Activated naive CD4-positive, alpha-beta T cell treated with anti-CD3 and anti-CD28 coated beads, Interleukin-2, amount 50 U/mL, for 72 hours (primary cell): ENCODE data around the gene ATAT1. TPM values are rescaled to one million over a fixed set of nuclear protein-coding genes. Genes with fewer than 3 reads are reported as not detected.
A peak's percentile ranks its signal among the peaks of the same experiment; 100 is the strongest.
"Not testable (repeated sequence)": the region's sequence is repeated elsewhere in the genome, so short reads cannot be mapped to it uniquely, and the experiment has no call there.

Experiments
- ATAC-seq, 2 donors: fragments of 150-1000 bp; cut with Tn5 transposase; 2 replicates each; pipeline ENCODE4 v1.10.0; 2021; ENCODE audit warnings: mild to moderate bottlenecking in 2 of 2, moderate library complexity in 2 of 2
- DNase-seq, 2 donors: peaks; one replicate each; pipeline ENCODE4 v3.0.0; 2021 to 2022; ENCODE audit warnings: low spot score in 2 of 2
- H3K27ac Mint-ChIP-seq, 2 donors: one replicate each; pipeline ENCODE4 v1.8.0; 2022; ENCODE audit warnings: mild to moderate bottlenecking in 2 of 2, mixed read lengths in 2 of 2
- H3K36me3 Mint-ChIP-seq, 2 donors: one replicate each; pipeline ENCODE4 v1.8.0; 2022; ENCODE audit warnings: mixed read lengths in 2 of 2
- H3K9me3 Mint-ChIP-seq, 2 donors: one replicate each; pipeline ENCODE4 v1.8.0; 2022; ENCODE audit warnings: mixed read lengths in 2 of 2
- total RNA-seq, 2 donors: library from RNA; stranded (reverse); gene quantifications; one replicate each; pipeline ENCODE4 v1.2.3, GENCODE V29; 2022

ATAT1 gene
- total RNA-seq, 2 donors from 2014 or later: 14.5 to 15.1 TPM

GRCh38 chr6:30625511-30625910 lies 1.2 kb upstream of the ATAT1 start:
- Mint-ChIP-seq H3K36me3 (peaks cover 14 to 15% of the 10 kb centered on the region in 2 donors), H3K9me3 (no peaks in the 10 kb centered on the region), H3K27ac (peak overlapping the region; percentile 88 to 94)
- DNase-seq (no peak), ATAC-seq (no peak)

GRCh38 chr6:30635834-30636233 lies 9.2 kb downstream of the ATAT1 start:
- Mint-ChIP-seq H3K36me3 (peaks cover 0 to 13% of the 10 kb centered on the region in 2 donors), H3K9me3 (no peaks in the 10 kb centered on the region), H3K27ac (no peak overlapping the region)
- no peak for ATAC-seq
- DNase-seq: no peak

GRCh38 chr6:30640481-30640880 lies 13.8 kb downstream of the ATAT1 start:
- H3K27ac Mint-ChIP-seq: no peak overlapping the region
- no peaks in the 10 kb centered on the region for H3K9me3 Mint-ChIP-seq
- H3K36me3 Mint-ChIP-seq: no peaks in the 10 kb centered on the region
- ATAC-seq (no peak), DNase-seq (no peak)

GRCh38 chr6:30641048-30641447 lies 14.4 kb downstream of the ATAT1 start:
- Mint-ChIP-seq H3K36me3 (no peaks in the 10 kb centered on the region), H3K27ac (peak overlapping the region in 1 of 2 donors; percentile 81), H3K9me3 (no peaks in the 10 kb centered on the region)
- ATAC-seq (no peak), DNase-seq (no peak)

- no peak for ATAC-seq
- DNase-seq: no peak
- no peaks in the 10 kb centered on the region for H3K36me3 Mint-ChIP-seq
- H3K27ac Mint-ChIP-seq: no peak overlapping the region
- H3K9me3 Mint-ChIP-seq: no peaks in the 10 kb centered on the region
Measured at GRCh38 chr6:30643656-30644055, 17.0 kb downstream of the ATAT1 start.

GRCh38 chr6:30644769-30645168 lies 18.1 kb downstream of the ATAT1 start:
- Mint-ChIP-seq H3K27ac (peak overlapping the region; percentile 36 to 88), H3K36me3 (no peaks in the 10 kb centered on the region), H3K9me3 (no peaks in the 10 kb centered on the region)
- DNase-seq (no peak), ATAC-seq (no peak)

- Mint-ChIP-seq H3K9me3 (no peaks in the 10 kb centered on the region), H3K27ac (peak overlapping the region; percentile 44 to 88), H3K36me3 (no peaks in the 10 kb centered on the region)
- DNase-seq (no peak), ATAC-seq (no peak)
Measured at GRCh38 chr6:30645989-30646388, 19.3 kb downstream of the ATAT1 start.

- Mint-ChIP-seq H3K9me3 (no peaks in the 10 kb centered on the region), H3K36me3 (no peaks in the 10 kb centered on the region), H3K27ac (peak within 1 kb of the TSS; percentile 88 to 91)
- ATAC-seq (peak; percentile 80 to 82), DNase-seq (peak; percentile 86 to 91)
Measured at GRCh38 chr6:30646450-30647241, 20.0 kb downstream of the ATAT1 start, which contains the start of gene C6orf136. TSS of gene C6orf136 (plus strand) at chr6:30647133. CDS start at chr6:30647232, 99 bp downstream.

GRCh38 chr6:30647242-30648116 lies 20.8 kb downstream of the ATAT1 start:
- H3K27ac Mint-ChIP-seq: peak overlapping the region; percentile 88 to 91
- ATAC-seq (peak; percentile 77 to 82), DNase-seq (peak; percentile 73 to 86)
- H3K9me3 Mint-ChIP-seq: no peaks in the 10 kb centered on the region
- H3K36me3 Mint-ChIP-seq: peaks cover 0 to 6% of the 10 kb centered on the region in 2 donors

GRCh38 chr6:30651143-30651542 lies 24.5 kb downstream of the ATAT1 start:
- ATAC-seq (no peak), DNase-seq (no peak)
- Mint-ChIP-seq H3K27ac (peak overlapping the region in 1 of 2 donors; percentile 41), H3K36me3 (peaks cover 0 to 11% of the 10 kb centered on the region in 2 donors), H3K9me3 (no peaks in the 10 kb centered on the region)

- ATAC-seq (no peak), DNase-seq (no peak)
- H3K27ac Mint-ChIP-seq: peak overlapping the region; percentile 11 to 23
- no peaks in the 10 kb centered on the region for H3K9me3 Mint-ChIP-seq
- H3K36me3 Mint-ChIP-seq: peaks cover 0 to 24% of the 10 kb centered on the region in 2 donors
Measured at GRCh38 chr6:30654798-30655742, 28.4 kb downstream of the ATAT1 start.

- ATAC-seq (no peak), DNase-seq (no peak)
- Mint-ChIP-seq H3K27ac (peak overlapping the region; percentile 11 to 23), H3K9me3 (no peaks in the 10 kb centered on the region), H3K36me3 (peaks cover 0 to 24% of the 10 kb centered on the region in 2 donors)
Measured at GRCh38 chr6:30655743-30656094, 29.0 kb downstream of the ATAT1 start.

- no peak for ATAC-seq
- no peaks in the 10 kb centered on the region for H3K9me3 Mint-ChIP-seq
Measured at GRCh38 chr6:30656513-30656912, 29.8 kb downstream of the ATAT1 start.

GRCh38 chr6:30657454-30657853 lies 30.8 kb downstream of the ATAT1 start:
- DNase-seq (no peak), ATAC-seq (no peak)
- Mint-ChIP-seq H3K9me3 (no peaks in the 10 kb centered on the region), H3K36me3 (peaks cover 11 to 26% of the 10 kb centered on the region in 2 donors), H3K27ac (peak overlapping the region; percentile 34 to 82)

More at GRCh38 chr6:30656513-30656912, 29.8 kb downstream of the ATAT1 start:
- Mint-ChIP-seq H3K36me3 (peaks cover 1 to 28% of the 10 kb centered on the region in 2 donors), H3K27ac (peak overlapping the region in 1 of 2 donors; percentile 82)
- DNase-seq: no peak

GRCh38 chr6:30657922-30658321 lies 31.2 kb downstream of the ATAT1 start:
- peaks cover 16 to 29% of the 10 kb centered on the region in 2 donors for H3K36me3 Mint-ChIP-seq
- not testable (repeated sequence) for DNase-seq, ATAC-seq, H3K9me3 Mint-ChIP-seq, H3K27ac Mint-ChIP-seq
